GM19043 (cell line): Measurements from ENCODE around the gene SRRD.
"Not testable (repeated sequence)": the region's sequence is repeated elsewhere in the genome, so short reads cannot be mapped to it uniquely, and the experiment has no call there.

Experiments
- ATAC-seq: cut with Tn5 transposase; IDR thresholded peaks from one replicate; pipeline ENCODE4 v1.9.1; 2021; ENCODE audit warnings: low read depth; ENCODE audit not compliant: unreplicated experiment

Gene SRRD

DNA sequence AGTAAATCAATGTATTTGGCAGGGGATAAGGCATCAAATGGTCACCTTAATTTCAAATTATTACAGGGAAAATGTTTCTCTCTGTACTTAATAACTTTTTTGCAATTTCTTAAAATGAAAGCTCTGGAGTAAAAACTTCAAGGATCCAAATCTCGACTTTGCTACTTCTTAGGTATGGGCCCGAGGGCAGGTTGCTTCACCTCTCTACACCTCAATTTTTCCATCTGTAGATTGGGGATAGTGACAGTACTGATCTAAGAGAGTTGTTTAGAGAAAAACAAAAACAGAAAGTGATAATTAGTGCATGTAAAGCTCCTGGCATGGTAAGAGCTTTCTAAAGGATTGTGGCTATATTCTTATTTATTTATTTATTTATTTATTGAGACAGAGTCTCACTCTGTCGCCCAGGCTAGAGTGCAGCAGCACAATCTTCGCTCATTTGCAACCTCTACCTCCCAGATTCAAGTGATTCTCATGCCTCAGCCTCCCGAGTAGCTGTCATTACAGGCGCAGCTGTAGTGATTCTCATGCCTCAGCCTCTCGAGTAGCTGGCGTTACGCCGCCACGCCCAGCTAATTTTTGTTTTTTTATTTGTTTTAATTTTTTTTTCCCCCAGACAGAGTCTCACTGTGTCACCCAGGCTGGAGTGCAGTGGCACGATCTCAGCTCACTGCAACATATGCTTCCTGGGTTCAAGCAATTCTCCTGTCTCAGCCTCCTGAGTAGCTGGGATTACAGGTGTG, 30.9 kb downstream of the SRRD start:
- ATAC-seq, result no peak

DNA sequence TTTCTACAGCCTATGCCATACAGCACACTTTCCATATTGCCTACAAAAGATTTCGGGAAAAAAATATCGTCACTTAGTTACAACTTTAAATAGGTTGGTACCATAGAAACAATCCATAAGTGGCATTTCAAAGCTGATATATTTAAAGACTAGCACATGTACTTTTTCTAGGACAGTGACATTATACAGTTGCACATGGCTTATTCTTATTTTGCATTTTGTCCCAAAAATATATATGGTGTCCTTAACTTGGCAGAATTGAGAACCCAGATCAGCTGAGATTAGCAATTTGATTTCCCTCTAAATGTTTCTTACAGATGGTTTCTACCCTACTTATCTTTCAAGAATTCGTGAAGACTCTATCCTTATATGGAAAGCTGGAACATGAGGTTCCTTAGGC, 32.3 kb downstream of the SRRD start:
- no peak for ATAC-seq

DNA sequence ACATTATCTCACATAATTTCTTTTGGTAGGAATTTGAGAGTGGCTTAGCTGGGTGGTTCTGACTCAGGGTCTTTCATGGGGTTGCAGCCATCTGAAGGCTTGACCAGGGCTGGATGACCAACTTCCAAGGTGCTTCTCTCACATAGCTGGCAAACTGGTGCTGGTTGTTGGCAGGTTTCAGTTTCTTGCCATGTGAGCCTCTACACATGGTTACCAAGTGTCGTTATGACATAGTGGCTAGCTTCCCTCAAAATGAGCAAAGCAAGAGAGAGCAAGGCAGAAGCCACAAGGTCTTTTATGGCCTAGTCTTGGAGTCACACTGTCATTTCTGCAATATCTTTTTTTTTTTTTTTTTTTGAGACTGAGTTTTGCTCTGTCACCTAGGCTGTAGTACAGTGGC, 32.8 kb downstream of the SRRD start:
- no peak for ATAC-seq

DNA sequence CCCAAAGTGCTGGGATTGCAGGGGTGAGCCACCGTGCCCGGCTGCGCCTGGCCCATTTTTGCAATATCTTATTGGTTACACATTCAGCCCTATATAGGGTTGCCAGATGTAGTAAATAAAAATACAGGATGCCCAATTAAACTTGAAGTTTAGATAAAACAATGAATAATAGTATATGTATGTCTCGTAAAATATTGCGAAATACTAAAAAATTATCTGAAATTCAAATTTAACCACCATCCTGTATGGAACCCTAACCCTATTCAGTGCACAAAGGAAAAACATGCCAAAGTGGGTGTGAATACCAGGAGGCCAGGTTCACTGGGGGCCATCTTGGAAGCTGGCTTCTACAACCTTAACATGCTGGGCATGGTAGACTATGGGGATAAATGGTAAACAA, 33.8 kb downstream of the SRRD start:
- no peak for ATAC-seq

DNA sequence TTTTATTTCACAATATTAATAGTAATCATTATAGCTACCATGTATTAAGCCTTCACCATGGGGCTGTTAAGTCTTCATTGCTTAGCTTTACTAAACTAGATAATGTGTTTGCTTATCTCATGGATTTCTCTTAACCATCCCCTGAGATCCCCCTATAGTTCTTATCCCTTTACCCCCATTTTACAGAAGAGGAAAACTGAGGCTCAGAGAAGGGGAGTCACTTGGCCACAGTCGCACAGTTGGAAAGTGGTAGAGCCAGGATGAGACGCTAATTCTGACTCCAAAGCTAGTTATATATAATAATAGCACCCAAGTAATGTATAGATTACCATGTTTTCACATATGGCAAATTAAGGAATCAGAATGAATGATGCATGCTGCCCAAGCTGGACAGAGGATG, 38.3 kb downstream of the SRRD start:
- no peak for ATAC-seq

DNA sequence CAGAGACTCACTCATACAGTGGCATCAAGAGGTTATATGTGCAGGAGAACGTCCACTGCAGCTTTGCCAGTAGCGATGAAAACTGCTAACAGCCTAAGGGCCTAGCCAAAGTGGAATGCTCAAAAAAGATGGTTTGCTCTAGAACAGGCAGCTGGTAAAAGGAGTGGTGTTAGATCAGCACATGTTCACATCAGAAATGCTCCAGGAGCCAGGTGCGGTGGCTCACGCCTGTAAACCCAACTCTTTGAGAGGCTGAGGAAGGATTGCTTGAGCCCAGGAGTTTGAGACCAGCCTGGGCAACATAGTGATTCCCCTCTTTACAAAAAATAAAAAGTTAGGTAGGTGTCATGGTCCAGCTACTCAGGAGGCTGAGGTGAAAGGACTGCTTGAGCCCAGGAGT, 38.9 kb downstream of the SRRD start:
- ATAC-seq, result no peak

DNA sequence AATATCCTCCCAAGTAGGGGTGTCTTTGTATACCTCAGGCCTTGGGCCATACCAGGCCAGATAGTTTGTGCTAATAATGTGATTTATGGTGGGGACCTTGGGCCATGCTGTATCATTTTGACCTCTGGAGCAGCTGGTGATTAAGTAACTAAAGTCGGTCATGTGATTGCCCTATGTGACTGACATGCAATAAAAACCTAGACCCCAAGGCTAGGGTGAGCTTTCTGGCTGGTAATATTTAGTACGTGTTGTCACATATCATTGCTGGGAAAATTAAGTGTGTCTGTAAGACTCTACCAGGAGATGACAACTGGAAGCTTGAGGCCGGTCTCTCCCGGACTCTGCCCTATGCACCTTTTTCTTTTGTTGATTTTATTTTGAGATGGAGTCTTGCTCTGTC, 41.2 kb downstream of the SRRD start:
- no peak for ATAC-seq

DNA sequence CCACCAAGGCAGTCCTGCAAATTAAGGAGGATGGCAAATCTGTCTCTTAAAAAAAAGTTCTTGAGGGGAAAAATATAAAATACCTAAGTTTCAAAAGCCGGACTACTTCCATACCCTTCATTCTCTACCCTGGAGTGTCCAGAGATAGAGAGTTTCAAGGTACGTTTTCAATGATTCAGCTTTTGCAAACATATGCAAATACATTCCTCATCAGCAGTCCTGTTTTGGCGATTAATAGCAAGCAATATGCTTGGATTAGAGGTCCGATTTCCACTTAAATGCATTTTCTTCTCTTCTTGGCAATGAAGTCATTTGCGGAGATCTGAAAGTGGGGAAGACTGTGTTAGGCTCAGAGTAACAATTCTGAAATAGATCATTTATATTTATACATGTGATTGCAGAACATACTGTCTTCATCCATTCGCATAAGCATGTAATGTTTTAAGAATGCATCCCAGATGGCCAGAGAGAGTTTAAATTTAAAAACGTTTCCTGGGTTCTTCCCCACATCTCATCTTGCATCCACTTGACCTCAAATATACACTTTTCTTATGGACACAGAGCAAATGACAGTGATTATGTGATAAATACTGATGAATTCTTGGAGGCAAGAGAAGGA, 42.4 kb downstream of the SRRD start:
- no peak for ATAC-seq

DNA sequence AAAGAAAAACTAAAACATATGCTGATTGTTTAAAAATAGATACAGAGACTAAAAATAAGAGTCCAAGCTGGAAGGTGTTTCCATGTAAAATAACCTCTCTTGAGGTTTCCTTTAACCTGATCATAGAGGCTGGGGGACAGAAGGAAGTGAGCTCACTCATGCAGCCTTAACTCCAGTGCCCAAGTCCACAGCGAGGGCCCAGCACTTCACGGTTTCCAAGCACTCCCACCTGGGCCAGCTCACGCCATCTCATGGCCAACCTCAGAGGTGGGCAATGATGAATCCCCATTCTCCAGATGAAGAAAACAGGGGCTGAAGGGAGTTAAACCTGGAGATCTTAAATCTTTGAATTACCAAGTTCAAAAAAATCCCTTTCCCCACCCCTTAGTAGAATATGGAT, 43.5 kb downstream of the SRRD start:
- no peak for ATAC-seq

DNA sequence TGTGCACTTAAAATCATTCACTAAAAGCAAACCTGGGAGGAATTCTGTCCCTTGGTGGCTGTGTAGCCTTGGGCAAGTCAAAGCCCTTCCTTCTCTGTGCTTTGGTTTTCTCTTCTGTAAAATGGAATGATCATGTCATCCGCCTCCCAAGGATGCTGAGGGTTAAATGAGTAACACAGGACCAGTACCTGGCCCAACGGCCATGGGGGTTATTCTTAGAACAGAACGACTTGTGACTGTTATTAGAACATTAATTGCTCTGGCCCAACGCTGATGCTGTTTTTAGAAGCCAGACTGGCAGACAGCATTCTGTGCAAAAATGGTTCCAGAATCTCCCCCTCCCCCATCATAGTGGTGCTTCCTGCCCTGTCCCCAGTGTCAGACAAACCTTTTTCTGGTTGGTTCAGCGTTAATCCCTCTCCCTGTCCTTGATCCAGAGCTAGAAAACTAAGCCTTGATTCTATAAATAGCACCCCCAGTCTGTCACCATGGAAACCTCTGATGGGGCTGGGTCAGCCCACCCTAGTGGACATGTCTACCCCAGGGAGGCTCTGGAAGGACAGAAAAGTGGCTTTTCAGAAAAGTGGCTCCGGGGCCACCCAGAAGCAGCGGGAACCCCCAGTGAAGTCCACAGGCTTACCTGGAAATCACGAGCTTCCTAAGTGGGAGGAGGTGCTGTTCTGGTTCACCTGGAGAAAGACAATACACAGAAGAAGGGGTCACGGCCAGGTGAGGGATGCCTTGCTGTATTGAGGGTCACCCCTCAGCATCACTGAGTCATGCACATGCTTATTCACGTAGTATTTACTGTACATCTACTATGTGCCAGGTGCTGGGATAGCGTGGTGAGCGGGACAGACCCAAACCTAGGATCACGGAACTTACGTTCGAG, 44.1 kb downstream of the SRRD start:
- no peak for ATAC-seq

DNA sequence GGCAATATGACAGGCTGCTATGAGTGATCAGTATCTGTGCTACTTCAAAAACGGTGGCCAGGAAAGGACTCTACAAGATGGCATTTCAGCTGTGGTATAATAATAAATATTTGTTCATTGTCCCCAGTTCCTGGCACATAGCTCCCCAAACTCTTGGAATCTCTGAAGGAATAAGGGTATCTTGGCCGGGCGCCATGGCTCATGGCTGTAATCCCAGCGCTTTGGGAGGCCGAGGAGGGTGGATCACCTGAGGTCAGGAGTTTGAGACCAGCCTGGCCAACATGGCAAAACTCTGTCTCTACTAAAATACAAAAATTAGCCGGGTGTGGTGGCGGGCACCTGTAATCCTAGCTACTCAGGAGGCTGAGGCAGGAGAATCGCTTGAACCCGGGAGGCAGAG, 44.8 kb downstream of the SRRD start:
- not testable (repeated sequence) for ATAC-seq

DNA sequence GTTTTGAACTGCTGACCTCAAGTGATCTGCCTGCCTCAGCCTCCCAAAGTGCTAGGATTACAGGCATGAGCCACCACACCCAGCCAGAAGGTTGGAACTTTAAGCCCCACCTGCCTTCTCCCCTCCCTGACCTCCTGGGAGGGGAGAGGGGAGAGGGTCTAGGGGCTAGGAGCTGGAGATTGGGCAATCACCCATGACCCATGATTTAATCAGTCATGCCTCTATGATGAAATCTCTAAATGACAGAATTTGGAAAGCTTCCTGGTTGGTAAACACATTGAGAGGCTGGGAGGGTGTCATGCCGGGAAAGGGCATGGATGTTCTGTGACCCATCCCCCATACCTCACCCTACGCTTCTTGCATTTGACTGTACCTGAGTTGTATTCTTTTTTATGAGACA, 45.7 kb downstream of the SRRD start:
- ATAC-seq, result no peak

DNA sequence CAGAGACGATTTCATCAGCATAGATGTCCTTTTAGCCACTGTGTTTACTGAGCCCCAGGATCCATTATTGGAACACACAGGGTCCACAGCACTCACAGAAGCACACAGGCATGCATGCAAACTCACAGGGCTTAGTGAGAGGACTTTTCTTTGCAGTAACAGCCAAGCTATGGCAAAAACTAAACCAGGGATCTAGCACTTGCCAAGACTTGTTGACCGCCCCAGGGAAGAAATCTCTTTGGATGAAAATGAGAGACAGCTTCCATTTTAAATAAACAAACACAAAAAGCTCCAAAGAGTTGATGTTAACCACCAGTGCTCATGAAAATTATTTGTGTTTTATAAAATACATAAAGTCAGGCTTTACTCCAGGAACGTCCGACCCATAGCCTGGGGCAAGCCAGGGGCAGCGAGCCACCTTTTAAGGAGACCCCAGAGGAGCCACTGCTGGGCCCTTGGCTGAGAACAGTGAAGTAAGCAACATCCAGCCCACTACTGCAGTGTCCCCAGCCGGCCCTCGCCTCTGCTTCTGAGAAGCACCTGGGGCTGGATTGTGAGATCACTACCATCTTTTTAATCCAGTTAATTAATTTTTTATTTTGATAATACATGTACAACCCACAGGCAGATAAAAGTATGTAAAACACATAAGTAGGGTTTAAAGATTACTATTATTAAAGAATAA, 50.6 kb downstream of the SRRD start:
- ATAC-seq, result no peak

DNA sequence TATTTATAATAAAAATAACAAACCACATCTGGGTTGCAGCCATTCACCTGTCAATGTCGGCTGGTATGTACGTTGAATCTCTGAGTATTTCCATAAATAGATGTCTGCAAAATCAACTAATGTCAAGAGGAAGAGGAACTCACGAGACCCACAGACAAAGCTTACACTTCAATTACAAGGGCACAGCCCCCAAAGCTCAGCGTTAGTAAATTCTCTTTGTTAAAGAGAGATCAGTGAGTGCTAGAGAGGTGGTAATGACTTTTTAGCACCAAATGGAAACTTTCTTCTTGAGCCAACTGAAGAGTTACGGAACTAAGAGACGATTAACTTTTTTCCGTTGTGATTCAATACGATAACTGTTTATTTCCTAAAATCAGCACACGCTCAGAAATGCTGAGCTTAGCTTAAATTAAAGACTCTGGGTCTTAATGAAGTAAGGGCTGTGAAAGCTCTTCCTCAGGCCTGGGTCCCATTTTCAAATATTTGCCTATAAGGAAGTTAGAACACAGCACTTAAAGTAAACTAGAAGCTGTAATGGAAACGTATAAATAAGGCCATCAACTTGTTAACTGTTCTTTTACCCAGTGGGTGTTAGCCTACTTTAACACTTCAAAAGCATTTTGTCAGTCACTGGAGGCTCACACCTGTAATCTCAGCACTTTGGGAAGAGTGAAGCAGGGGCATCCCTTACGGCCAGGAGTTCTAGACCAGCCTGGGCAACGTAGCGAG, 51.4 kb downstream of the SRRD start:
- ATAC-seq, result no peak

DNA sequence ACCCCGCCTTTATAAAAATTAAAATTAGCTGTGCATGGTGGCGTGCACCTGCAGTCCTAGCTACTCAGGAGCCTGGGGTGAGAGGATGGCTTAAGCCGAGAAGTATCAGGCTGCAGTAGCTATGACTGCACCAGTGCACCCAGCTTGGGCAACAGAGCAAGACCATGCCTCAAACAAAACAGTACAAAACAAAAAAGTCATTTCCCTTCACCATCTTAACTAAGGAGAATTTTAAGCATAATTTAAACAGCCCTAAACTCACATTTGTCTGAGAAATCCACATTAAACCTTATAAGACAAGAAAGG, 51.9 kb downstream of the SRRD start:
- no peak for ATAC-seq

DNA sequence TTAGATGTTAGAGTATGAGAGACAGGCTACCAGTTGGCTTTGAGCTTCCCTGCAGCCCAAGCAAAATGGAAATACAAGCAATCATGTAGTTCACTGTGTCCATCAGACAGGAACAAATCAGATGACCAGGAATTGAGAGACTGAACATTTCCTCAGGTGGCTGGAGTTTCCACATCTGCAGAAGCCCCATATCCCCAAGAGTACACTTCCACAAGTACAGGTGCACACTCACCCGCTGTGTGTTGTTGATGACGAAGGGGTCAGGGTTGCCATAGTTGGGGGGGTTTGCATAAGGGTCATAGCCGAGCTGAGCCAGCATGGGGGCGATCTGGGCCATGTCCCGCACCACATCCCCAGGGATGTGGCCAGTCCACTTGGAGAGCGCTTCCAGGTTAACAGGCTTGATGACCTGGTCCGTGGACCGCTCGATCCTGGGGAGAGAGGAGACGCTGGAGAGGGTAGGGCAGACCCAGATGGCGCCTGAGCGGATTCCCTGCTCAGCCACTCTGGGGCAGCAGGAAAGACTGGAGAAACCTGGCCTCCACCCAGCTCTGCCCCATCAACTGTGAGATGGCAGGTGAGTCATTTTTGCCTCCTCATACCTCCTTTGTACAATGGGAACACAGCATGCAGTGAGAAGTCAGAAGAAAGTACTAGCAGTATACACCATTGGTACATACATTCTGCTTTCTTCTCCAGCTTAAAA, 52.5 kb downstream of the SRRD start:
- ATAC-seq, result no peak

DNA sequence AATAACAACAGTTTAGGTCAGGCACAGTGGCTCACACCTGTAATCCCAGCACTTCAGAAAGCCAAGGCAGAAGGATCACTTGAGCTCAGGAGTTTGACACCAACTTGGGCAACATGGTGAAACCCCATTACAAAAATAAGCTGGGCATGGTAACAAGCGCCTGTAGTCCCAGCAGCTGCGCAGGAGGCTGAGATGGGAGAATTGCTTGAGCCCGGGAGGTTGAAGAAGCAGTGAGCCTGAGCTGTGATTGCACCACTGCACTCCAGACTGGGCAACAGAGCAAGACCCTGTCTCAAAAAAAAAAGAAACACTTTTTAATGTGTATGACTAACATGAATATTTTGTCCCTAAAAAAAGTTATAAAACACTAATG, 53.1 kb downstream of the SRRD start:
- ATAC-seq, result no peak

DNA sequence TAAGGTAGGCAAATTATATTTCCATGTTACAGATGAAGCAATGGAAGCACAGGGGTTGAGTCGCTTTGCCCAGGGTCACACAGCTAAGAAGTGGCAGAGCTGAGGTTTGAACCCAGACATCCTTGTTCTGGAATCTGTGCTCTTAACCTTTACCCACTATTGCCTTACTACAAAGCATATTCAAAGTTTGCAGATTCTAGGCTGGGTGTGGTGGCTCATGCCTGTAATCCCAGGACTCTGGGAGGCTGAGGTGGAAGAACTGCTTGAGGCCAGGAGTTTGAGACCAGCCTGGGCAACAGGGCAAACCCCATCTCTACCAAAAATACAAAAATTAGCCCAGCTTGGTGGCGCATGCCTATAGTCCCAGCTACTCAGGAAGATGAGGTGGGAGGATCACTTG, 56.4 kb downstream of the SRRD start:
- no peak for ATAC-seq

DNA sequence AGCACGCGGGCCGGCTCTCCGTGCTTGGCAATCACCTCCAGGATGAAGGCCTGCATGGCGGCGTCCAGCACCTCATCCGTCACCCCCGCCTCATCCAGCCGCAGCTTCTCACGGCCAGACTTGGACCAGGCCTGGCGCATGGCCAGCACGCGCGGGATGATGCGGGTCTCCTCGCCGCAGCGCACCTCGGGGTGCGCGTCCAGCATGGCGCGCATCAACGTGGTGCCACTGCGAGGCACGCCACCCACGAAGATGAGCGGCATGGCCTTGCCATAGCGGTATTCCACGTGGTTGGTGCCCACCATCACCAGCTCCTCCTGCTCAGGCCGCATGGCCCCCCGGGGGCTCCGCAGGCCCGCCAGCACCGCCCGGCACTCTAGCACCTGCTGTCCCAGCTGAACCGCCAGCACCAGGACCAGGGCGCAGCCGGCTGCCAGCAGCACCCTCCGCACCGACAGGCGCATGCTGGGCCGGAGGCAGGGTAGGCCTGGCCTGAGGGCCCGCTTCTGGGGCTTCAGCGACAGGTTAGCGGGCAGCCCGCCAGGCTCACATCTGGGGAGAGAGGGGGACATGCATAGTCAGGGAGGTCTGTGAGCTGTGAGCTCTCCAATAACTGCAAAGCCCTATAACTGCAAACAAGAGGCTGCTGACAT, 57.6 kb downstream of the SRRD start:
- no peak for ATAC-seq

DNA sequence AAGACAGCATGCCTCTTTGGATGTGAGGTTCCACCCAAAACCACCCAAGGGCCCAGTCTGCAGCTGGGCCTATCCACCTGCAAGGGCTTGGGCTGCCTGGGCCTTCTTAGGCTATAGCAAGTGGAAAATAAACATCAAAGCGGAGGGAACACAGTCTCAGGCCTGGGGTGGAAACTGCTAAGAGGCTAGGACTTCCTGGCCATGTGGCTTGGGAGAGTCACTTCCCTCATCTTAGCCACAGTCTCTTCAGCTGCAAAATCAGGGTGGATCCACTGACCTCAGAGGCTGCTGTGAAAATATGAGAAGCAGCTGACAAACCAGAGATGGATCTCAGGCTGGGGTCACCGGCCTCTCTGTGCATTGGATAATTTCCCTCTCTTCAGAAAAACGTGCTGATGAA, 59.2 kb downstream of the SRRD start:
- no peak for ATAC-seq
